NB4 (cell line): ENCODE data around the gene PLEKHG1.

Experiments used
- CTCF ChIP-seq: IDR thresholded peaks from one replicate; pipeline ENCODE4 v1.5.1; 2012; ENCODE audit warnings: low read depth, low read length
- MAX ChIP-seq: IDR thresholded peaks from 2 replicates; pipeline ENCODE4 v1.6.1; 2011; ENCODE audit warnings: low read depth, low read length

GRCh38 chr6:150620244-150620643, 20.6 kb downstream of the PLEKHG1 start:
- TF ChIP-seq CTCF, result no peak
- no peak for TF ChIP-seq MAX
